Measurements from ENCODE around the gene RAB22A.

The RAB22A gene

DNA sequence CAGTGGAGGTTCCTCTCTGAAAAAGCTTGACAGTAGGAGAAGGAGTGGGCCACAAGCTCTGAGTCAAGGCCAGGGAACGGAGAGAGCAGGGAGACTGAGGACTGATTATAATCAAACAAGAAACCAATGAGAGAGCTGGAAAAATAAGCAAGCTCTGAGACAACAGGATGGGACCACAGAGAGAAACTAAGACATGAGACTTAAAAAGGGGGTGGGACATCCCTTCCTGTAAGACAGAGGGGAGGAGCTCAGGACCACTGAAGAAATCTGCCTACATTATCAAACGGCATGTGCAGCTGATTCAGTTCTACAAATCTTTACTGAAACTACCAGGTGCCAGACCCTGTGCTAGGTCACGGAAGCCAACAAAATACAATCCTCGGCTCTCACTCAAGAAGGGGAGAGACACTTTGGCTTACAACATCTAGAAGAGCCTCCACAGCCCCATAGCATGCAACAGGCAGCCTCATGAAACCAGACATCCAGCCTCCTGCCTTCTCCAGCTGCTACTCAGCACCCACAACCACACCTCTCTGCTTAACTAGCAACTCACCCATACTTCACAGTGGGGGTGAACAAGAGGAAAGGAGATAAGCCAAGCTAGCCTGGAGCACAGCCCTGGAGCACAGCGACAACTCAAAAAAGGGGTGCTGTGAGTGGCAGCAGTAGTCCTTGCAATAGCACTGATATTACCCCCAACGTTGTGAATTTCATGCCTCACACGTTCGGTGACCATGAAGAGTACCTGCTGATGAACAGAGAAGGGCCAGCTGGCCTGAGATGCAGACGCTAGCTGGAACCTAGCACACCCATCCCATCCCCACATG lies 41.9 kb upstream of the RAB22A start:
- Histone ChIP-seq H3K9me3 (ENCODE audit: severe bottlenecking) (no peaks in the 10 kb centered on the region), H3K4me3 (ENCODE audit: severe bottlenecking) (no peak overlapping the region), H3K4me1 (ENCODE audit: insufficient read depth, poor library complexity, severe bottlenecking) (peaks cover 4% of the 10 kb centered on the region), H3K27me3 (ENCODE audit: insufficient read depth, poor library complexity, severe bottlenecking) (no peaks in the 10 kb centered on the region), H3K27ac (ENCODE audit: poor library complexity, severe bottlenecking) (no peak overlapping the region), H3K36me3 (ENCODE audit: low read depth) (peaks cover 67% of the 10 kb centered on the region)
- no peak for TF ChIP-seq CTCF (IDR thresholded peaks at IDR 0.05; ENCODE audit: poor library complexity, severe bottlenecking)
- no peak for ATAC-seq (ENCODE audit: low read depth)
- no peak for DNase-seq (ENCODE audit: low spot score)

GRCh38 chr20:58268421-58268821 lies 41.1 kb upstream of the RAB22A start:
- H3K27me3 ChIP-seq (ENCODE audit: insufficient read depth, poor library complexity, severe bottlenecking) = no peaks in the 10 kb centered on the region
- H3K36me3 ChIP-seq (ENCODE audit: low read depth) = peaks cover 62% of the 10 kb centered on the region
- no peak for TF ChIP-seq CTCF (IDR thresholded peaks at IDR 0.05; ENCODE audit: poor library complexity, severe bottlenecking)
- H3K4me1 ChIP-seq (ENCODE audit: insufficient read depth, poor library complexity, severe bottlenecking) = peaks cover 4% of the 10 kb centered on the region
- H3K4me3 ChIP-seq (ENCODE audit: severe bottlenecking) = no peak overlapping the region
- ATAC-seq (ENCODE audit: low read depth) = no peak
- DNase-seq (ENCODE audit: low spot score) = no peak
- no peak overlapping the region for H3K27ac ChIP-seq (ENCODE audit: poor library complexity, severe bottlenecking)
- no peaks in the 10 kb centered on the region for H3K9me3 ChIP-seq (ENCODE audit: severe bottlenecking)

- H3K4me3 ChIP-seq (ENCODE audit: severe bottlenecking) = no peak overlapping the region
- ATAC-seq (ENCODE audit: low read depth) (no peak), DNase-seq (ENCODE audit: low spot score) (no peak)
- H3K4me1 ChIP-seq (ENCODE audit: insufficient read depth, poor library complexity, severe bottlenecking) = peaks cover 4% of the 10 kb centered on the region
- no peak overlapping the region for H3K27ac ChIP-seq (ENCODE audit: poor library complexity, severe bottlenecking)
- peaks cover 61% of the 10 kb centered on the region for H3K36me3 ChIP-seq (ENCODE audit: low read depth)
- no peaks in the 10 kb centered on the region for H3K27me3 ChIP-seq (ENCODE audit: insufficient read depth, poor library complexity, severe bottlenecking)
- H3K9me3 ChIP-seq (ENCODE audit: severe bottlenecking) = no peaks in the 10 kb centered on the region
- TF ChIP-seq CTCF (IDR thresholded peaks at IDR 0.05; ENCODE audit: poor library complexity, severe bottlenecking) = no peak
Observed at GRCh38 chr20:58268936-58269619, 40.4 kb upstream of the RAB22A start.

- Histone ChIP-seq H3K4me3 (ENCODE audit: severe bottlenecking) (no peak overlapping the region), H3K27ac (ENCODE audit: poor library complexity, severe bottlenecking) (no peak overlapping the region), H3K27me3 (ENCODE audit: insufficient read depth, poor library complexity, severe bottlenecking) (no peaks in the 10 kb centered on the region), H3K9me3 (ENCODE audit: severe bottlenecking) (peaks cover 11% of the 10 kb centered on the region), H3K4me1 (ENCODE audit: insufficient read depth, poor library complexity, severe bottlenecking) (no peaks in the 10 kb centered on the region), H3K36me3 (ENCODE audit: low read depth) (peaks cover 62% of the 10 kb centered on the region)
- no peak for ATAC-seq (ENCODE audit: low read depth)
- DNase-seq (ENCODE audit: low spot score) = no peak
- TF ChIP-seq CTCF (IDR thresholded peaks at IDR 0.05; ENCODE audit: poor library complexity, severe bottlenecking) = no peak
Observed at GRCh38 chr20:58271606-58272351, 37.7 kb upstream of the RAB22A start.

All from RWPE2 (cell line).